ENCODE measurements around the gene PLAAT5.
"Not testable (repeated sequence)": the region's sequence is repeated elsewhere in the genome, so short reads cannot be mapped to it uniquely, and the experiment has no call there.

The PLAAT5 gene

DNA sequence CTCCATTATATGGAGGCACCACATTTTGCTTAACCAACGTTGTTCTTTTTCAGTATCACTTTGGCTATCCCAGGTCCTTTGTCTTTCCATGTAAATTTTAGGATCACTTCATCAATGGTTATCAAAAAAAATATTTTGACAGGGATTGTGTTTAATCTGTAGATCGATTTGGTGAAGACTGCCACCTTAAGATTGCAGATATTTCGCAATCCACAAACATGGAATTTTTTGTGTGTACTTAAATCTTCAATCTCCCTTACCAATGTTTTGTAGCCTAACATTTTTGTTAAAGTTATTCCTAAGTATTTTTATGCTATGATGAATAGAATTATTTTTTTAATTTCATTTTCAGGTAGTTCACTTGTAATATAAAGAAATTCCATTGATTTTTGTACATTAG lies 18.6 kb downstream of the PLAAT5 start:
- peaks cover 7% of the 10 kb centered on the region for H3K9me3 ChIP-seq (ENCODE audit: control insufficient read depth, low read depth, low read length)
- H3K27ac ChIP-seq (ENCODE audit: low read length) = no peak overlapping the region

DNA sequence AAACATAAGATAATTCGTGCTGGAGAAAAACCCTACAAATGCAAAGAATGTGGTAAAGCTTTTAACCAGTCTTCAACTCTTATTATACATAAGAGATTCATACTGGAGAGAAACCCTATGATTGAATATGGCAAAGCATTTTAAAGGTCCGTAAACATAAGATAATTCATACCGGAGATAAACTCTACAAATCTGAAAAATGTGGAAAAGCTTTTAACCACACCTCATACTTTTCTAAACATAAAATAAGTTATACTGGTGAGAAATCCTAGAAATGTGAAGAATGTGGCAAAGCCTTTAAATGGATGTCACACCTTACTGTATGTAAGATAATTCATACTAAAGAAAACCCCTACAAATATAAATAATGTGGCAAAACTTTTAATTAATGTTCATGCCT lies 20.7 kb downstream of the PLAAT5 start:
- Histone ChIP-seq H3K4me1 (ENCODE audit: control insufficient read depth, low read depth, low read length) (no peaks in the 10 kb centered on the region), H3K36me3 (ENCODE audit: control insufficient read depth, low read depth, low read length) (no peaks in the 10 kb centered on the region), H3K4me3 (ENCODE audit: low read length) (no peak overlapping the region), H3K27ac (ENCODE audit: low read length) (no peak overlapping the region), H3K9ac (ENCODE audit: low read length) (no peak overlapping the region), H3K9me3 (ENCODE audit: control insufficient read depth, low read depth, low read length) (no peaks in the 10 kb centered on the region), H3K27me3 (ENCODE audit: control insufficient read depth, insufficient read depth, low read length) (no peaks in the 10 kb centered on the region)

More for the DNA sequence above, 18.6 kb downstream of the PLAAT5 start:
- H3K27me3 ChIP-seq (ENCODE audit: control insufficient read depth, insufficient read depth, low read length) = no peaks in the 10 kb centered on the region
- H3K4me3 ChIP-seq (ENCODE audit: low read length) = no peak overlapping the region
- H3K4me1 ChIP-seq (ENCODE audit: control insufficient read depth, low read depth, low read length) = no peaks in the 10 kb centered on the region
- no peak overlapping the region for H3K9ac ChIP-seq (ENCODE audit: low read length)
- no peaks in the 10 kb centered on the region for H3K36me3 ChIP-seq (ENCODE audit: control insufficient read depth, low read depth, low read length)

DNA sequence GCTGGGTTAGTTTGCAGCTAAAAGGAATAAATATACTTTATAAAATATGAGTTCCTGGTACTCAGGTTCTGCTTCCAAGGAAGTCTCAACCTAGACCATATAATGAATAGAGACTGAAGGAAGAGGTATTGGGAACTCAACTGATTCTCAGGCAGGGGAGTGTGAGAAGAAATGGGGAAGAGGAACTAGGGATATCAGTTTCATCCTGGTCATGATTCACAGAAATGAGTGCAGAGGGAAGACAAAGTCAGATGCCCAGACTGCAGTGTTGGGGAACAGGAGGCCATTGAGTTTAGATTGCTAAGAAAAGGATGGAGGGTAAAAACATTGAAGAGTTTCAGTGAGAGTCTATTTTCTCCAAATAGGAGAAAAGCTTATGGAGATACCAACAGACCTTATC lies 28.8 kb downstream of the PLAAT5 start:
- no peaks in the 10 kb centered on the region for H3K27me3 ChIP-seq (ENCODE audit: control insufficient read depth, insufficient read depth, low read length)
- H3K4me1 ChIP-seq (ENCODE audit: control insufficient read depth, low read depth, low read length) = peaks cover 10% of the 10 kb centered on the region
- no peaks in the 10 kb centered on the region for H3K9me3 ChIP-seq (ENCODE audit: control insufficient read depth, low read depth, low read length)
- H3K36me3 ChIP-seq (ENCODE audit: control insufficient read depth, low read depth, low read length) = no peaks in the 10 kb centered on the region
- no peak overlapping the region for H3K27ac ChIP-seq (ENCODE audit: low read length)
- no peak overlapping the region for H3K4me3 ChIP-seq (ENCODE audit: low read length)
- no peak overlapping the region for H3K9ac ChIP-seq (ENCODE audit: low read length)

DNA sequence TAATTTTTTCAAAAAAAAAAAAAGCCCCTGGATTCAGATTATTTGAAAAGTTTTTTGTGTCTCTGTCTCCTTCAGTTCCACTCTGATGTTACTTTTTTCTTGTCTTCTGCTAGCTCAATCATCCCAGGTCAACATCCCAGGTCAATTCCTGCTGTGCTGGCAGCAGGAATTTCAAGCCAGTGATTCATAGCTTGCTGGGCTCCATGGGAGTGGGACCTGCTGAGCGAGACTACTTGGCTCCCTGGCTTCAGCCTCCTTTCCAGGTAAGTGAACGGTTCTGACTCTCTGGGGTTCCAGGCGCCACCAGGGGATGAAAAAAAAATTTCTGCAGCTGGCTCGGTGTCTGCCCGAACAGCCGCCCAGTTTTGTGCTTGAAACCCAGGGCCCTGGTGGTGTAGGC lies 31.4 kb downstream of the PLAAT5 start:
- Histone ChIP-seq H3K9ac (ENCODE audit: low read length) (no peak overlapping the region), H3K4me3 (ENCODE audit: low read length) (no peak overlapping the region), H3K4me1 (ENCODE audit: control insufficient read depth, low read depth, low read length) (peaks cover 10% of the 10 kb centered on the region), H3K27me3 (ENCODE audit: control insufficient read depth, insufficient read depth, low read length) (no peaks in the 10 kb centered on the region), H3K36me3 (ENCODE audit: control insufficient read depth, low read depth, low read length) (no peaks in the 10 kb centered on the region), H3K9me3 (ENCODE audit: control insufficient read depth, low read depth, low read length) (no peaks in the 10 kb centered on the region), H3K27ac (ENCODE audit: low read length) (no peak overlapping the region)

DNA sequence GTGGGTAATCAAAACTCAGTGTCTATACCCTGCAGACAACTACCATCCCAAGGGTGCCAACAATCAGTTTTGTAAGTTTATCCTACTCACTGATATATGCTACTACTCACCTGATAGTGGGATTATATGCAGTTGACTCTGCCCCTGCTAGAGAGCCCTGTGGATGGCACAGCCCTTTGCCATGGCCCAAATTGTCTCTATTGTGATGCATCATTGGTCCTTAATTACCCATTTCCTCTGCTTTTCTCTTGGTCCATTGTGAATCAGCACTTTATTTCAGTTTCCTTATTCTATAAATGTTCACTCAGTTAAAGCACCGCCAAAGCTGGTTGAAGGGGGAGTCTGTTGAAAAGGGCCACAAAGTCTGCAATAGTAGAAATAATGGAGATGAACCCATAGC lies 42.3 kb downstream of the PLAAT5 start:
- no peaks in the 10 kb centered on the region for H3K9me3 ChIP-seq (ENCODE audit: control insufficient read depth, low read depth, low read length)
- H3K9ac ChIP-seq (ENCODE audit: low read length) = no peak overlapping the region
- peaks cover 27% of the 10 kb centered on the region for H3K4me1 ChIP-seq (ENCODE audit: control insufficient read depth, low read depth, low read length)
- no peak overlapping the region for H3K4me3 ChIP-seq (ENCODE audit: low read length)
- H3K27ac ChIP-seq (ENCODE audit: low read length) = no peak overlapping the region
- H3K27me3 ChIP-seq (ENCODE audit: control insufficient read depth, insufficient read depth, low read length) = no peaks in the 10 kb centered on the region
- no peaks in the 10 kb centered on the region for H3K36me3 ChIP-seq (ENCODE audit: control insufficient read depth, low read depth, low read length)

DNA sequence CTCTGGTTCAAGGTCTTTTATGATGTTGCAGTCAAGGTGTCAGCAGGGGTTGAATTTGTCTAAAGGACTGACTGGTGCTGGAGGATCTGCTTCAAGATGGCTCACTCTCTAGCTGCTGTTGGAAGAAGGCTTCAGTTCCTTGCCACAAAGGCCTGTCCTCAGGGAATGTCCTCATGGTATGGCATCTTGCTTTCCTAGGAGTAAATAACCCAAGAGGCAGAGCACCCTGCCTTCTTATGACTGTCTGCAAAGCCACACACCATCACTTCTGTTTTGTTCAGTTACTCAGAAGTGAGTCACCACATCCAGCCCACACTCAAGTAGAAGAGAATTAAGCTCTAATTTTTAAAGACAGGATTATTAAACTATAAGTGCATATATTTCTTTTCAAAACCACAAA lies 45.2 kb downstream of the PLAAT5 start:
- H3K27me3 ChIP-seq (ENCODE audit: control insufficient read depth, insufficient read depth, low read length) = no peaks in the 10 kb centered on the region
- peaks cover 15% of the 10 kb centered on the region for H3K4me1 ChIP-seq (ENCODE audit: control insufficient read depth, low read depth, low read length)
- no peak overlapping the region for H3K9ac ChIP-seq (ENCODE audit: low read length)
- H3K36me3 ChIP-seq (ENCODE audit: control insufficient read depth, low read depth, low read length) = no peaks in the 10 kb centered on the region
- H3K4me3 ChIP-seq (ENCODE audit: low read length) = no peak overlapping the region
- no peaks in the 10 kb centered on the region for H3K9me3 ChIP-seq (ENCODE audit: control insufficient read depth, low read depth, low read length)
- H3K27ac ChIP-seq (ENCODE audit: low read length) = no peak overlapping the region

DNA sequence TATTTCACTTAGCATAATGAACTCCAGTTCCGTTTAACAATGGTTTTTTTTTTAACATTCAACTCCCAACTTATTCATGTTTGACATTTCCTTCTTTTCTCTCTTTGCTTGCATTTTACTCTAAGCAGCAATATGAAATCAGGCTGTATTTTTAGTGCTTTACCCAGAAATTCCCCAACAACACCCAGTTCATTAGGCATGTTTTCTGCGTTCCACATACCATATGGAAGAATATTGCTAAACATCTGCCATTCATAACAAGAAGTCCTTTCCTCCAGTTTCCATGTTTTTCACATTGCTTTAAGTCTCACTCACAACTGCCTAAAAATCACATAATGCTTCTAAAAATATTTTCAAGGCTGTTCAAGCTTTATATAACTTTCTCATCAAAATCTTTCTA lies 45.8 kb downstream of the PLAAT5 start:
- H3K27me3 ChIP-seq (ENCODE audit: control insufficient read depth, insufficient read depth, low read length) = no peaks in the 10 kb centered on the region
- no peaks in the 10 kb centered on the region for H3K36me3 ChIP-seq (ENCODE audit: control insufficient read depth, low read depth, low read length)
- no peaks in the 10 kb centered on the region for H3K9me3 ChIP-seq (ENCODE audit: control insufficient read depth, low read depth, low read length)
- H3K4me1 ChIP-seq (ENCODE audit: control insufficient read depth, low read depth, low read length) = peaks cover 15% of the 10 kb centered on the region
- no peak overlapping the region for H3K9ac ChIP-seq (ENCODE audit: low read length)
- H3K27ac ChIP-seq (ENCODE audit: low read length) = no peak overlapping the region
- H3K4me3 ChIP-seq (ENCODE audit: low read length) = no peak overlapping the region

DNA sequence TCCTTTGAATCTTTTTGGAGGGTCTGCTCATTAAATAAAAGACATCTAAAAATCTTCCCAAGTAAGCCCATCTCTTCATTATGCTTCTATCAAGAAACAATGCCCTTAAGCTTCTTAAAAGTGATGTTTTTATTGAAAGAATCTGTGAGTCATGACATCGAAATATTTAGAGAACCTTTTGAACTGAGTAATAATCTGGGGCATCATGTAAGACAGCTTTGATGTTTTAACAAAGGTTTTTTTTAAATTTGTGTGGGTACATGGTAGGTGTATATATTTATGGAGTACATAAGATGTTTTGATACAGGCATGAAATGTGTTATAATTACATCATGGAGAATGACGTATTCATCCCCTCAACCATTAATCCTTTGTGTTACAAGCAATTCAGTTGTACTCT lies 46.8 kb downstream of the PLAAT5 start:
- no peak overlapping the region for H3K27ac ChIP-seq (ENCODE audit: low read length)
- no peak overlapping the region for H3K4me3 ChIP-seq (ENCODE audit: low read length)
- peaks cover 14% of the 10 kb centered on the region for H3K4me1 ChIP-seq (ENCODE audit: control insufficient read depth, low read depth, low read length)
- no peaks in the 10 kb centered on the region for H3K27me3 ChIP-seq (ENCODE audit: control insufficient read depth, insufficient read depth, low read length)
- no peaks in the 10 kb centered on the region for H3K9me3 ChIP-seq (ENCODE audit: control insufficient read depth, low read depth, low read length)
- H3K9ac ChIP-seq (ENCODE audit: low read length) = no peak overlapping the region
- H3K36me3 ChIP-seq (ENCODE audit: control insufficient read depth, low read depth, low read length) = no peaks in the 10 kb centered on the region

DNA sequence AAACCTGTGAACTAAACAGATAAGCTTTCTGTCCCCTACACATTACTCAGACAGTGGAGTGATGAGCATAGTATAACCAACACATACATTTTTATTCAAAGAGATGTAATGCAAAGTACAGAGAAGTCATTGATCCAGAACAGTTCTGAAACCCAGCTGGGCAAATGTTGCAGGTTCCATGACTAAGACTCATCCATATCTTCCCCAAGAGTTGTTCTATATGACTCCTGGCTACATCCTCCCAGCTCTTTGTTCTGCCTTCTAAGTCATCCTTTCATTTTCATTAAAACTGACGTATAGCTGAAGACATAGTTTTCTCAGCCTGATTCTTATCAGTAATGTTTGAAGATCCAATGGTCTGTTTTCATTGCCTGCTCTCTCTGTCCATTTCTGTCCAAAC lies 47.3 kb downstream of the PLAAT5 start:
- H3K9me3 ChIP-seq (ENCODE audit: control insufficient read depth, low read depth, low read length) = no peaks in the 10 kb centered on the region
- no peak overlapping the region for H3K9ac ChIP-seq (ENCODE audit: low read length)
- peaks cover 9% of the 10 kb centered on the region for H3K4me1 ChIP-seq (ENCODE audit: control insufficient read depth, low read depth, low read length)
- no peak overlapping the region for H3K27ac ChIP-seq (ENCODE audit: low read length)
- no peaks in the 10 kb centered on the region for H3K27me3 ChIP-seq (ENCODE audit: control insufficient read depth, insufficient read depth, low read length)
- H3K4me3 ChIP-seq (ENCODE audit: low read length) = no peak overlapping the region
- no peaks in the 10 kb centered on the region for H3K36me3 ChIP-seq (ENCODE audit: control insufficient read depth, low read depth, low read length)

DNA sequence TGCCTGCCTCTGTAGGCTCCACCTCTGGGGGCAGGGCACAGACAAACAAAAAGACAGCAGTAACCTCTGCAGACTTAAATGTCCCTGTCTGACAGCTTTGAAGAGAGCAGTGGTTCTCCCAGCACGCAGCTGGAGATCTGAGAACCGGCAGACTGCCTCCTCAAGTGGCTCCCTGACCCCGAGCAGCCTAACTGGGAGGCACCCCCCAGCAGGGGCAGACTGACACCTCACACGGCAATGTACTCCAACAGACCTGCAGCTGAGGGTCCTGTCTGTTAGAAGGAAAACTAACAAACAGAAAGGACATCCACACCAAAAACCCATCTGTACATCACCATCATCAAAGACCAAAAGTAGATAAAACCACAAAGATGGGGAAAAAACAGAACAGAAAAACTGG lies 55.1 kb downstream of the PLAAT5 start:
- not testable (repeated sequence) for H3K27me3 ChIP-seq (ENCODE audit: control insufficient read depth, insufficient read depth, low read length); H3K36me3 ChIP-seq (ENCODE audit: control insufficient read depth, low read depth, low read length); H3K9ac ChIP-seq (ENCODE audit: low read length); H3K27ac ChIP-seq (ENCODE audit: low read length); H3K9me3 ChIP-seq (ENCODE audit: control insufficient read depth, low read depth, low read length); H3K4me1 ChIP-seq (ENCODE audit: control insufficient read depth, low read depth, low read length); H3K4me3 ChIP-seq (ENCODE audit: low read length)

DNA sequence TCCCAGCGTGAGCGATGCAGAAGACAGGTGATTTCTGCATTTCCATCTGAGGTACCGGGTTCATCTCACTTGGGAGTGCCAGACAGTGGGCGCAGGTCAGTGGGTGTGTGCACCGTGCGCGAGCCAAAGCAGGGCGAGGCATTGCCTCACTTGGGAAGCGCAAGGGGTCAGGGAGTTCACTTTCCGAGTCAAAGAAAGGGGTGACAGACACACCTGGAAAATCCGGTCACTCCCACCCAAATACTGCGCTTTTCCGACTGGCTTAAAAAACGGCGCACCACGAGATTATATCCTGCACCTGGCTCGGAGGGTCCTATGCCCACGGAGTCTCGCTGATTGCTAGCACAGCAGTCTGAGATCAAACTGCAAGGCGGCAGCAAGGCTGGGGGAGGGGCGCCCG lies 55.6 kb downstream of the PLAAT5 start:
- not testable (repeated sequence) for H3K4me1 ChIP-seq (ENCODE audit: control insufficient read depth, low read depth, low read length); H3K9ac ChIP-seq (ENCODE audit: low read length); H3K27me3 ChIP-seq (ENCODE audit: control insufficient read depth, insufficient read depth, low read length); H3K36me3 ChIP-seq (ENCODE audit: control insufficient read depth, low read depth, low read length); H3K27ac ChIP-seq (ENCODE audit: low read length); H3K9me3 ChIP-seq (ENCODE audit: control insufficient read depth, low read depth, low read length); H3K4me3 ChIP-seq (ENCODE audit: low read length)

DNA sequence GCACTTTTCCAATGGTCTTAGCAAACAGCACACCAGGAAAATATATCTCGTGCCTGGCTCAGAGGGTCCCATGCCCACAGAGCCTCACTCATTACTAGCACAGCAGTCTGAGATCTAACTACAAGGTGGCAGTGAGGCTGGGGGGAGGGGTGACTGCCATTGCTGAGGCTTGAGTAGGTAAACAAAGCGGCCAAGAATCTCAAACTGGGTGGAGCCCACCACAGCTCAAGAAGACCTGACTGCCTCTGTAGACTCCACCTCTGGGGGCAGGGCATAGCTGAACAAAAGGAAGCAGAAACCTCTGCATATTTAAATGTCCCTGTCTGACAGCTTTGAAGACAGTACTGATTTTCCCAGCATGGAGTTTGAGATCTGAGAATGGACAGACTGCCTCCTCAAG lies 60.2 kb downstream of the PLAAT5 start:
- not testable (repeated sequence) for H3K9ac ChIP-seq (ENCODE audit: low read length); H3K27me3 ChIP-seq (ENCODE audit: control insufficient read depth, insufficient read depth, low read length); H3K4me3 ChIP-seq (ENCODE audit: low read length); H3K27ac ChIP-seq (ENCODE audit: low read length); H3K4me1 ChIP-seq (ENCODE audit: control insufficient read depth, low read depth, low read length); H3K36me3 ChIP-seq (ENCODE audit: control insufficient read depth, low read depth, low read length); H3K9me3 ChIP-seq (ENCODE audit: control insufficient read depth, low read depth, low read length)
